GM23248 (cell line): ENCODE results near the gene FRMD6. TPM values are rescaled to one million over a fixed set of nuclear protein-coding genes. Genes with fewer than 3 reads are reported as not detected.

ENCODE experiments used
- DNase-seq: peaks from one replicate; pipeline ENCODE4 v3.0.0-alpha.2; 2015
- H2AFZ ChIP-seq: fragments of 200-600 bp; sonication (generic); 2 replicates; pipeline ENCODE4 v1.6.1; 2016; ENCODE audit warnings: antibody characterized with exemption
- H3F3A ChIP-seq: fragments of 200-600 bp; sonication (generic); 2 replicates; pipeline ENCODE4 v1.6.1; 2016; ENCODE audit warnings: mild to moderate bottlenecking, antibody characterized with exemption, mixed run types; ENCODE audit not compliant: insufficient read depth
- H3K27ac ChIP-seq: fragments of 200-600 bp; sonication (generic); 2 replicates; pipeline ENCODE4 v1.5.1; 2016; ENCODE audit warnings: mild to moderate bottlenecking
- H3K27me3 ChIP-seq: fragments of 200-600 bp; sonication (generic); replicated peaks from 2 replicates; pipeline ENCODE4 v1.6.1; 2016; ENCODE audit warnings: mild to moderate bottlenecking; ENCODE audit not compliant: insufficient read depth
- H3K36me3 ChIP-seq: fragments of 200-600 bp; sonication (generic); 2 replicates; pipeline ENCODE4 v1.6.1; 2016; ENCODE audit warnings: low read depth, mild to moderate bottlenecking
- H3K4me1 ChIP-seq: fragments of 200-600 bp; sonication (generic); 2 replicates; pipeline ENCODE4 v1.6.1; 2016; ENCODE audit warnings: mild to moderate bottlenecking; ENCODE audit not compliant: insufficient read depth
- H3K4me2 ChIP-seq: fragments of 200-600 bp; sonication (generic); one replicate; pipeline ENCODE4 v1.6.1; 2016; ENCODE audit warnings: mild to moderate bottlenecking; ENCODE audit not compliant: unreplicated experiment
- H3K4me3 ChIP-seq: fragments of 200-600 bp; sonication (generic); 2 replicates; pipeline ENCODE4 v1.5.1; 2016; ENCODE audit warnings: mild to moderate bottlenecking
- H3K79me2 ChIP-seq: fragments of 200-600 bp; sonication (generic); 2 replicates; pipeline ENCODE4 v1.6.1; 2016; ENCODE audit warnings: mild to moderate bottlenecking; ENCODE audit not compliant: insufficient read depth
- H3K9ac ChIP-seq: fragments of 200-600 bp; sonication (generic); 2 replicates; pipeline ENCODE4 v1.6.1; 2016; ENCODE audit warnings: mild to moderate bottlenecking
- H3K9me2 ChIP-seq: fragments of 200-600 bp; sonication (generic); 2 replicates; pipeline ENCODE4 v1.6.1; 2016; ENCODE audit warnings: mixed run types, mild to moderate bottlenecking, moderate library complexity; ENCODE audit not compliant: insufficient read depth
- H3K9me3 ChIP-seq: fragments of 200-600 bp; sonication (generic); one replicate; pipeline ENCODE4 v1.6.1; 2017; ENCODE audit warnings: low read depth
- H4K20me1 ChIP-seq: fragments of 200-600 bp; sonication (generic); 2 replicates; pipeline ENCODE4 v1.6.0; 2016; ENCODE audit not compliant: insufficient read depth
- EZH2 ChIP-seq: fragments of 200-600 bp; sonication (generic); IDR thresholded peaks from 2 replicates; pipeline ENCODE4 v1.6.1; 2018; ENCODE audit warnings: antibody characterized with exemption, mild to moderate bottlenecking; ENCODE audit not compliant: insufficient read depth, poor library complexity, severe bottlenecking
- EZH2phosphoT487 ChIP-seq: fragments of 200-600 bp; sonication (generic); IDR thresholded peaks from 2 replicates; pipeline ENCODE4 v1.6.1; 2018; ENCODE audit warnings: antibody characterized with exemption, moderate library complexity, mild to moderate bottlenecking, low read depth; ENCODE audit not compliant: insufficient read depth
- WGBS, 2 experiments: methylation state at CpG; one replicate each; pipeline ENCODE4 v1.1.6; 2015 to 2017; ENCODE audit warnings: low lambda C conversion rate in 2 of 2, low coverage in 1 of 2; ENCODE audit errors: missing lambda C conversion rate in 2 of 2; 5-methylcytosine and 5-hydroxymethylcytosine counted together
- in situ Hi-C: fragments of 300-500 bp; cut with MboI; formaldehyde crosslinking; loops from 2 replicates; pipeline ENCODE4 v1.15.0; 2020
- polyA plus RNA-seq: library from polyadenylated mRNA; unstranded; fragments of >200 nt; fragmentation: Nextera tagmentation; extraction: Ambion mirVana; gene quantifications from 2 replicates; pipeline ENCODE4 v1.2.1, GENCODE V29; 2016
- total RNA-seq: library from RNA; depleted of rRNA; stranded (reverse); fragments of >200 nt; shearing (Covaris generic); gene quantifications from 2 replicates; pipeline ENCODE4 v1.2.3, GENCODE V29; 2014

Gene FRMD6
- total and polyA plus RNA-seq, 2 experiments from 2014 or later, result 550 to 795 TPM

DNA sequence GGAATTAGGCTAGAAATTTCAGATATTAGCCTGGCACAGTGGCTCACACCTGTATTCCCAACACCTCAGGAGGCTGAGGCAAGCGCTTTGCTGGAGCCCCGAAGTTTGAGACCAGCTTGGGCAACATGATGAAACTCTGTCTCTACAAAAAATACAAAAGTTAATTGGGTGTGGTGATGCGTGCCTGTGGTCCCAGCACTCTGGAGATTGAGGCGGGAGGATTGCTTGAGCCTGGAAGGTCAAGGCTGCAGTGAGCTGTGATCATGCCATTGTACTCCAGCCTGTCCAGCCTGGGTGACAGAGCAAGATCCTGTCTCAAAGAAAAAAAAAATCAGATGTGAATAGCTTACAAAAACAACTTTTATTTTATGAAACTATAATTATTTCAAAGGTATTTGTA lies 15.1 kb downstream of the FRMD6 start:
- peaks cover 100% of the 10 kb centered on the region for H3K79me2 ChIP-seq
- H3K9ac ChIP-seq, result peak overlapping the region; percentile 21
- H3K36me3 ChIP-seq, result peaks cover 46% of the 10 kb centered on the region
- no peaks in the 10 kb centered on the region for H3K9me2 ChIP-seq
- H3K4me2 ChIP-seq, result peak overlapping the region; percentile 48
- DNase-seq, result no peak
- no peak overlapping the region for H2AFZ ChIP-seq
- H4K20me1 ChIP-seq, result peaks cover 82% of the 10 kb centered on the region
- peaks cover 99% of the 10 kb centered on the region for H3F3A ChIP-seq
- in situ Hi-C loops, result no loop called here
- TF ChIP-seq EZH2phosphoT487 (no peak), EZH2 (no peak)
- 93 to 97% methylated on average over 4 of the region's 4 CpGs for WGBS, 2 experiments
- H3K27ac ChIP-seq, result peak overlapping the region; percentile 97
- H3K4me1 ChIP-seq, result peaks cover 85% of the 10 kb centered on the region
- no peaks in the 10 kb centered on the region for H3K9me3 ChIP-seq
- H3K27me3 ChIP-seq, result no peaks in the 10 kb centered on the region
- peak overlapping the region; percentile 7 for H3K4me3 ChIP-seq

DNA sequence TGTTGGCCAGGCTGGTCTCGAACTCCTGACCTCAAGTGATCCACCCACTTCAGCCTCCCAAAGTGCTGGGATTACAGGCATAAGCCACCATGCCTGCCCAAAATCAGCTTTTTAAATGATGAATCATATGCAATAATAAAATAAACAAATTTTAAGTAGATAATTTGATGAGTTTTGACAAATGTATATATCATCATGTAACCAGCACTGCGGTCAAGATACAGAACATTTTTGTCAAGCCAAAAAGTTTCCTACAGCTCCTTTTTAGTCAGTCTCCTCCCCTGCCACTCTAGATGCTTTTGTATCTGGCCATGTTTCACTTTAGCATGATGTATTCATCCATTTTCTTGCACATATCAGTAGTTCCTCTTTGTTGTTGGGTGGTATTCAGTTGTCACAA lies 17.2 kb downstream of the FRMD6 start:
- H3K4me3 ChIP-seq, result no peak overlapping the region; the same call in 1 of the 2 replicates
- 92 to 93% methylated on average over 2 of the region's 2 CpGs for WGBS, 2 experiments
- in situ Hi-C loops, result no loop called here
- H3K9ac ChIP-seq, result no peak overlapping the region
- H3K4me2 ChIP-seq, result peak overlapping the region; percentile 37
- H2AFZ ChIP-seq, result no peak overlapping the region
- H4K20me1 ChIP-seq, result peaks cover 82% of the 10 kb centered on the region
- peaks cover 48% of the 10 kb centered on the region for H3K36me3 ChIP-seq
- no peaks in the 10 kb centered on the region for H3K9me3 ChIP-seq
- no peaks in the 10 kb centered on the region for H3K27me3 ChIP-seq
- peaks cover 100% of the 10 kb centered on the region for H3K79me2 ChIP-seq
- peak overlapping the region; percentile 97 for H3K27ac ChIP-seq
- H3K9me2 ChIP-seq, result no peaks in the 10 kb centered on the region
- peaks cover 94% of the 10 kb centered on the region for H3K4me1 ChIP-seq
- H3F3A ChIP-seq, result peaks cover 99% of the 10 kb centered on the region
- no peak for TF ChIP-seq EZH2
- TF ChIP-seq EZH2phosphoT487, result no peak
- DNase-seq, result peak; percentile 32

DNA sequence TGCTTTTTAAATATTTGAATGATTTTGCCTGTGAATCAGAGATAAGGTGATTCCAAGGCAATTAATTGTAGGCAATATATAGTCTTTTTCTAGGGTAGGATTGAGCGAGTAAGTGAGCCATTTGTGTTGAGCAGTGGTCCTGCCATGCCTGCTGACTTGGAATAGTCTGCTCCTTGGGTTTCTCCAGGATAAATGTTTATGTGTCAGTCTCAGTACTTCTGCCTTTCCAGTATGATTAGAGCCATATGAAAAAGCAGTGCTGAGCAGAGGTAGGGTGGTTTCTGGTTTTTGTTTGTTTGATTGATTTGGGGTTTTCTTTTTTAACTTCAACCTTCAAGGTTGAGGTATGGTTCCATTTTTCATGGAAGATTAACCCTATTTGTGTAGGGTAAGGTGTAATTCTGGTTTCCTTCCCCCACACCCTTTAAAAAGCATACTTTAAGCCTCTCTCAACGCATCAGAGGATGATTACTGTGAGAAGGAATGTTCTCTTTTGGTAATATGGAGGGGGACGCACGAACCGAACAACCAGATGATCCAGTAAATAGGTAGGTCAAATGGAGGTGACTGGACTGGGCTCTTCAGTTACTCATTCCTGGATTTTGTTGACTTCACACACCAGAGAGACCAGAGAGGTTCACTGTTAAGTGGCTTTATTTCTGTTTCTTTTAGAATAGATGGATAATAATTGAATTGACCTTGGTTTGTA lies 22.7 kb downstream of the FRMD6 start:
- in situ Hi-C loops, result no loop called here
- peak overlapping the region; percentile 90 for H3K4me2 ChIP-seq

DNA sequence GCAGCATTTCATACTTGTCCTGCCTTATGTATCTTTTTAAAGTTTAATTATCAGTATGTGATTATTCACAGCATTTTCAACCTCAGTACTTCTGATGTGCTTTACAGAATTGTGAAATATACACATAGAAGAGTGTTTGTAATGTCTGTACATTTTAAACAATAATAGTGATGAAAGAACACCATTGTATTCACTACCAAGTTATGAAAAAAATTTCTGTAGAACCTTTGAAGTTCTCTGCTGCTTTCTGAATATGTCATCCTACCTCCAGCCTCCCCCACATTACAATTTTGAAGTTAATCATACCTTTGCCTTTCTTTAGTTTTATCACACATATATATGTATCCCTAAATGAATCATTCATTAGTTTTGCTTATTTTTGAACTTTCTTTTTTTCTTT lies 24.8 kb downstream of the FRMD6 start:
- peaks cover 84% of the 10 kb centered on the region for H4K20me1 ChIP-seq
- peak overlapping the region; percentile 38 for H3K4me3 ChIP-seq
- H3F3A ChIP-seq, result peaks cover 93% of the 10 kb centered on the region
- TF ChIP-seq EZH2 (no peak), EZH2phosphoT487 (no peak)
- H2AFZ ChIP-seq, result no peak overlapping the region
- no peaks in the 10 kb centered on the region for H3K9me2 ChIP-seq
- no peaks in the 10 kb centered on the region for H3K9me3 ChIP-seq
- H3K79me2 ChIP-seq, result peaks cover 100% of the 10 kb centered on the region
- peaks cover 98% of the 10 kb centered on the region for H3K4me1 ChIP-seq
- H3K9ac ChIP-seq, result peak overlapping the region; percentile 66
- no peaks in the 10 kb centered on the region for H3K27me3 ChIP-seq
- H3K27ac ChIP-seq, result peak overlapping the region; percentile 81
- in situ Hi-C loops, result no loop called here
- peak overlapping the region; percentile 90 for H3K4me2 ChIP-seq
- peaks cover 65% of the 10 kb centered on the region for H3K36me3 ChIP-seq
- DNase-seq, result peak; percentile 58

More for the DNA sequence above, 22.7 kb downstream of the FRMD6 start:
- Histone ChIP-seq H3K9me3 (no peaks in the 10 kb centered on the region), H2AFZ (no peak overlapping the region), H3K27me3 (no peaks in the 10 kb centered on the region), H3K4me3 (peak overlapping the region; percentile 38), H3K36me3 (peaks cover 58% of the 10 kb centered on the region), H3F3A (peaks cover 93% of the 10 kb centered on the region), H3K27ac (peak overlapping the region; percentile 81), H3K9me2 (no peaks in the 10 kb centered on the region), H3K79me2 (peaks cover 100% of the 10 kb centered on the region), H4K20me1 (peaks cover 80% of the 10 kb centered on the region), H3K4me1 (peaks cover 96% of the 10 kb centered on the region), H3K9ac (peak overlapping the region; percentile 66)
- TF ChIP-seq EZH2phosphoT487 (no peak), EZH2 (no peak)
- 21 to 22% methylated on average over 5 of the region's 5 CpGs for WGBS, 2 experiments
- peak; percentile 82 for DNase-seq
